HG02610 (cell line): ENCODE results near the gene CDK14.
"Not testable (repeated sequence)": the region's sequence is repeated elsewhere in the genome, so short reads cannot be mapped to it uniquely, and the experiment has no call there.

Experiments used
- ATAC-seq: cut with Tn5 transposase; IDR thresholded peaks from one replicate; pipeline ENCODE4 v1.9.1; 2021; ENCODE audit warnings: mild to moderate bottlenecking, moderate library complexity; ENCODE audit not compliant: unreplicated experiment

The CDK14 gene

GRCh38 chr7:90749262-90749661, 153.1 kb downstream of the CDK14 start:
- no peak for ATAC-seq

DNA sequence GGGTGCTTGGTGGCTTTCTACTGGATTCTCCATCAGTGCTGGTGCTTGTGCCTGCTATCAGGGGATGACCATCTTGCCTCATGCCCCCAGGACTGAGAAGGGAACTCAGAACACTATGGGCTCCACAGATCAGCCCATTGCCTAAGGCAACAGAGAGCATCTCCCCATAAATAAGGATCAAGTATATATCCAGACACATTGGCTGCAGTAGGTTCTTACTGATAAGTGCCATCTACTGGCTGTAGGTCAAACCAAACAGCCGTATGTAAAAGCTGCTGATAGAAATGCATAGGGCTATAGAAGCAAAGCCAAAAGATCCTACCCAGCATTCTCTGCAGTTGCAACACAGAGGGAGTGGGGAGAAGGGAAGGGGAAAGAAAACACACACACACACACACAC, 153.7 kb downstream of the CDK14 start:
- peak; percentile 63 for ATAC-seq

DNA sequence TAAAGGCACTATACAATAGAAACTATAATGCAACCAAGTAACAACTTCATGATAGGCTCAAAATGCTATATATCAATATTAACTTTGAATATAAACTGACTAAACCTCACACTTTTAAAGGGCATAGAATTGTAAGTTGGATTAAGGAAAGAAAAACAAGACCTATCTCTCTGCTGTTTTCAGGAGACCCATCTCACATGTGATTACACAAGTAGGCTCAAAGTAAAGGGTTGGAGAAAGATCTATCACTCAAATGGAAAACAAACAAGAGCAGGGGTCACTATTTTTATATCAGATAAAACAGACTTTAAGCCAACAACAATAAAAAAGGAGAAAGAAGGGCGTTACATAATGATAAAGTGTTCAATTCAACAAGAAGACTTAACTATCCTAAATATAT, 155.5 kb downstream of the CDK14 start:
- no peak for ATAC-seq

- peak; percentile 76 for ATAC-seq
Measured at GRCh38 chr7:90752051-90752450, 155.9 kb downstream of the CDK14 start.

- ATAC-seq: no peak
Measured at GRCh38 chr7:90755041-90755440, 158.9 kb downstream of the CDK14 start.

- ATAC-seq: no peak
Measured at GRCh38 chr7:90756366-90756765, 160.2 kb downstream of the CDK14 start.

DNA sequence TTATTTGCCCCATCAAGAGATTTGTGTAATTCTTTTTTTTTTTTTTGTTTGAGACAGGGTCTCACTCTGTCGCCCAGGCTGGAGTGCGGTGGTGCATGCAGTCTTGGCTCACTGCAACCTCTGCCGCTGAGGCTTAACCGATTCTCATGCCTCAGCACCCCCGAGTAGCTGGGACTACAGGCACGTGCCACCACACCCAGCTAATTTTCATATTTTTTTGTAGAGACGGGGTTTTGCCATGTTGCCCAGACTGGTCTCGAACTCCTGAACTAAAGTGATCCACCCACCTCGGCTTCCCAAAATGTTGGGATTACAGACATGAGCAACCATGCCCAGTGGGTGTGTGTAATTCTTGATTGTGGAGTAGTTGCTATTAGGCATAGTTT, 161.4 kb downstream of the CDK14 start:
- ATAC-seq: peak; percentile 83

DNA sequence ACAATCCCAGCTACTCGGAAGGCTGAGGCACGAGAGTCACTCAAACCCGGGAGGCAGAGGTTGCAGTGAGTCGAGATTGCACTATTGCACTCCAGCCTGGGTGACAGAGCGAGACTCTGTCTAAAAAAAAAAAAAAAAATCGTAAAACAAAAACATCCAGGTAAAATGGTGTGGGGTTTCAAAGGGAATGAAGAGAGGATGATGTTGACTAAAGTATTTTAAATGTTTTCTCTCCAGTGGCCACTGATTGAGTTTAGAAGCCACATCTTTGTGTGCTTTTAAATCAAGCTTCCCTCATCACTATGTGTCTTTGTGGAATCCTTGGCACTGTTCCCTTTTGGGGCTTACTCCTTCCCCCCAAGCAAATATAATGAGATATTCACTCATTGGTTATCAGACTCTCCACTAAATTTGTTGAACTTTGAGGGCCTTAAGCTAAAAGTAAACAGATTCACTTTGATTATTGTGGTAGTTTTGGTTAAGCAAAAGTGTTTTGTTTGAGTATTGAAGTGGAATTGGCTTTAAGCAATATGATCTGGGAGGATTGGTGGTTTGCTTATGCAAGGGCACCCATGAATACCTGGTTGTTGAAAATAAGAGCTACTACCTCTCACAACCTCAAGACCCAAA, 162.9 kb downstream of the CDK14 start:
- no peak for ATAC-seq

DNA sequence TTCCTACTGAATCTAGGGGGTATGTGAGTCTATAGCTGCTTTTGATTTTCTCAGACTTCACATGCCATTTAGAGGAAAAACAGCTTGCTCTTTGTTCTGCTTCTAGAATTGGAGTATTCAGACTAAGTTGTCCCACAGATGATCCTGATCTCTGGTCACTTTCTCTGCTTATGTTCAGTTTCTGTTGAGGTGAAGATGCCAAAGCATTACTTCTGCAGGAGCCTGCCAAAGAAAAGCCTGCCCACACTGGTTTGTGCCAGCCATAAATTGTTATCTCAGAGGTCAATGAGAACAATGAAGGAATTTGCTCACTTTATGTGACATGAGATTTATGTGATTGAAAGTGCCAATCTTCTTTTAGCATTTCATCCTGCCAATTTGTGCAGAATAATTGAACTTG, 163.6 kb downstream of the CDK14 start:
- ATAC-seq: no peak

- ATAC-seq: no peak
Measured at GRCh38 chr7:90760892-90761291, 164.8 kb downstream of the CDK14 start.

GRCh38 chr7:90761584-90761983, 165.5 kb downstream of the CDK14 start:
- ATAC-seq: no peak

DNA sequence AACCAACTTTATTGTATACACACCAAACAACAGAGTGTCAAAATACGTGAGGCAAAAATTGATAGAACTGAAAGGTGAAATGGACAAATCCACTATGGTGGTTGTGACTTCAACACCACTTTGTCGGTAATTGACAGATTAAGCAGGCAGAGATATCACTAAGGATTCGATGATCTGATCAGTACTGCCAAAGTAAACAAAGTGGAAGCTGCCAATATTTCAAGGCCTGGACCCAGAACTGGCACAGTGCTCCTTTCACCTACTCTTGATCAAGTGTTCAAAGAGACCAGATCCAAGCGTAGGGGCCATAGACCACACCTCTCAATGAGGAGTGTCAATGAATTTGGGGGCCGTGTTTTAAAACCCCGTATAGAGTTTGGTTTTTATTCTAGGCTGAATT, 167.0 kb downstream of the CDK14 start:
- no peak for ATAC-seq

DNA sequence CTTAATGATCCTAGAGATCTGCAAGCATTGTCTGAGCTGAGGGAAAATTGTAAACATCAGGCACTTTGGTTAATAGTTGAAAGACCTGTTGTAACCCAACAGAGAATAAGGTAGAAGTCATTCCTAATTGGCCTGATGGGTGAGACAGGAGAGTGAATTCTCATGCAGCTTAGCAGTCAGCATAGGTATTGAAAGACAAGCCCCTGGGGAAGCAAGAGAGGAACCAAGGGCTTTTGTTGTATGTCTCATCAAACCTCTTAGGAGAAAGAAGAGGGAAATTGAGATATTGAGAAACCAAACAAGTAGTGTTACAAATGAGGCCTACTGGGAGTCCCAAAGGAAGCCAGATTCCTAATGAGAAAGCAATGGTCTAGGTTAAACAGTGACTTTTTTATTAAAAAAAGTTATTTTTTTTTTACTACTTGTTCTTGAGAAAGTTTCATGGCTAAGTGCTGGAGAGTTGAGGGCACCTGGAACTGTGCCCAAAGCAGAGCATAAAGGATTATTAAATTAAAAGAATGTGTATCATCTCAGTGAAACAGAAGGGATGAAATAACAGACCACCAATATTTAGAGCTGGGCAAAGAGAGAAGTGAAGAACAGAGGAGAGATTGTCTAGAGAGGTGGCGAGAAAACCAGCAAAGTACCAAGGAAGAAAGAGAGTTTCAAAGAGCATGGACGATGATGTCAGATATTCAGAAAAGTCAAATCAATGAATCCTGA, 168.9 kb downstream of the CDK14 start:
- ATAC-seq: peak; percentile 67

- no peak for ATAC-seq
Measured at GRCh38 chr7:90766814-90767564, 170.9 kb downstream of the CDK14 start.

DNA sequence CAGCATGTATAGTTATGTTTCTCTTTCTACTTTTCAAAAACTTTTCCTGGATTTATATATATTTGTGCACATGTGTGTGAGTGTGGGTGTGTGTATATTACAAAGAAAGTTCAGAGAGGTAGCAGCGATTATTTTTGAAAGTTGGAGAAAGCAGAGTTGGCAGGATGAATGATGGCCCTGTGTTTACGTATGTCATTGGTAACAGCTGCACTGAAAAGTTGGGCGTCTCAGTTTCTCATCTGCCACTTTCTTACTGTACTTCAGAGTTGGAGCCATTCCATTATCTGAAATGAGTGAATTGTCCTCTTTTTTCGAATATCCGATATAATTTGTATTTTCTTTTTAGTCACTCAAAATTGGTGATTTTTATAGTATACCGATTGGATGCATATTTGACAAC, 172.2 kb downstream of the CDK14 start:
- ATAC-seq: no peak

GRCh38 chr7:90769036-90769435, 172.9 kb downstream of the CDK14 start:
- ATAC-seq: no peak

- ATAC-seq: not testable (repeated sequence)
Measured at GRCh38 chr7:90769566-90769965, 173.4 kb downstream of the CDK14 start.

DNA sequence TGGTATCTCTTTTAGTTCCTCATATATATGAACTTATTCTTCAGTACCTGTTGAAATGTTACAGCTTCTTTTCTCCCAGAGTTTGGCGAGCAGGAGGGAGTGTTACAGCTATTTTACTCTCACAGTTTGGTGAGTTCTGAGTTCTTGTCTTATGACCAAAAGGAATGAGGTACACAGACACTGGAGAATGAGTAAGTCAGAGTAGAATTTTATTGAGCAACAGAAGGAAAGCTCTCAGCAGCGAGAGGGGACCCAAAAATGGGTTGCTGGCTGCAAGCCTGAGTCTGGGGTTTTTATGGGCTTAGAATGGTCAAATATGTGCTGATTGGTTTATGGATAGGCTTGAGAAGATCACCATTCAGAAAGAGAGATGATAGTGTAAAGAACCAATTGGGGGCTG, 175.2 kb downstream of the CDK14 start:
- ATAC-seq: no peak

DNA sequence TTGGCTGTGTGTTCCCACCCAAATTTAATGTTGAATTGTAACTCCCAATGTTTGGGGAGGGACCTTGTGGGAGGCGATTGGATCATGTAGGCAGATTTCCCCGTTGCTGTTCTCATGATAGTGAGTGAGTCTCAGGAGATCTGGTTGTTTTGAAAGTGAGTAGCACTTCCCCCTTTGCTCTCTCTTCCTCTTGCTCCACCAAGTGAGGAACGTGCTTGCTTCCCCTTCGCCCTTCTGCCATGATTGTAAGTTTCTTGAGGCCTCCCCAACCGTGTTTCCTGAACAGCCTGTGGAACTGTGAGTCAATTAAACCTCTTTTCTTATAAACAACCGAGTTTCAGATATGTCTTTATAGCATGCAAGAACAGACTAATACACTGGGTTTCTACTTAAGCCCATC, 176.3 kb downstream of the CDK14 start:
- no peak for ATAC-seq

DNA sequence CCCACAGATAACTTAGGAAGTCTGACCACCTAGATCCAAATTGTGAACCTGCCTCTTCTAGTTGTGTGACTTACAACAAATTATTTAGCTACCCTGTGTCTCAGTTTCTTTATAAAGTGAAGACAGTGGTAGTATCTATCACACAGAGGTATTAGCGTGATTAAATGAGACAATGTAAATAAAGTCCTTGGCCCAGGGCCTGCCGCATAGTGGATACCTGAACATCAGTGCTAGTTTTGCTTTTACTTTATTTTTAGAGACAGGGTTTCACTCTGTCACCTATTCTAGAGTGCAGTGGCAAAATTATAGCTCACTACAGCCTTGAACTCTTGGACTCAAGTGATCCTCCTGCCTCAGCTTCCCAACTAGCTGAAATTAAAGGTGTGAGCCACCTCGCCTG, 177.1 kb downstream of the CDK14 start:
- ATAC-seq: no peak

DNA sequence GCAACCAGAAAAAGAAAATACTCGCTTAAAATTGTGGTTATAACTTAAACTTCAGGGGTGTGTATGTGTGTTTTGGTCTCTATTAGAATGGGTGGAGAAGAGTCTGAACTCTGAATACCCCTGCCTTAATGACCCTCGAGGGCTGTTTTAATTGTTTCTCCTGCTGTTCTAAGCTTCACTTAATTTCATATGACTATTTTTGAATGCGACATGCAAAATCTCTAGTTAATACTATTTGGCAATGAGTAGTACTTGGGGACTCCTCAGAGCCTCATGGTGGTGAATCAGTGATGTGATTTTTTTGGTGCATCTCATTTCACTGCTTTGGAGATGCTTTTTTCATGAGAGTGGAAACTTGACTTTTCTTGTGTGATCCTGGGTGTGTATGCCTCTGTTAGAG, 178.6 kb downstream of the CDK14 start:
- ATAC-seq: no peak

- no peak for ATAC-seq
Measured at GRCh38 chr7:90775383-90775965, 179.4 kb downstream of the CDK14 start.
